Activated CD8-positive, alpha-beta memory T cell treated with anti-CD3 and anti-CD28 coated beads, Interleukin-2, amount 50 U/mL, for 4 hours (primary cell): ENCODE measurements around the gene R3HDML.

Experiments
- DNase-seq: peaks from one replicate; pipeline ENCODE4 v3.0.0-alpha.2; 2020

Gene R3HDML

DNA sequence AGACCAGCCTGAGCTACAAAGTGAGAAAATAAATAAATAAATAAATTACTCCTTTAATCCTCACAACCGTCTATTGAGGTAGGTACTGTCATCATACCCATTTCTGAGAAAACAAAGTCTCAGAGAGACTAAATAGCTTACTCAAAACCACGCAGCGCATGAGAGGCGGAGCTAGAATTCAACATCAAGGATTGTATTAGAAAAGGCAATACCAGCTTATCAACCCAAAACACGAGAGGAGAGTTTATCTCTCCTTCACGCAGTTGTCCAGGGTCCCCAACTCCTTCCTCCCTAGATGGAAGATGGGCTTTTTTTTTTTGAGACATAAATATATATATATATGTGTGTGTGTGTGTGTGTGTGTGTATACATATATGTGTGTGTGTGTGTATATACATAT, 30.9 kb downstream of the R3HDML start:
- no peak for DNase-seq

DNA sequence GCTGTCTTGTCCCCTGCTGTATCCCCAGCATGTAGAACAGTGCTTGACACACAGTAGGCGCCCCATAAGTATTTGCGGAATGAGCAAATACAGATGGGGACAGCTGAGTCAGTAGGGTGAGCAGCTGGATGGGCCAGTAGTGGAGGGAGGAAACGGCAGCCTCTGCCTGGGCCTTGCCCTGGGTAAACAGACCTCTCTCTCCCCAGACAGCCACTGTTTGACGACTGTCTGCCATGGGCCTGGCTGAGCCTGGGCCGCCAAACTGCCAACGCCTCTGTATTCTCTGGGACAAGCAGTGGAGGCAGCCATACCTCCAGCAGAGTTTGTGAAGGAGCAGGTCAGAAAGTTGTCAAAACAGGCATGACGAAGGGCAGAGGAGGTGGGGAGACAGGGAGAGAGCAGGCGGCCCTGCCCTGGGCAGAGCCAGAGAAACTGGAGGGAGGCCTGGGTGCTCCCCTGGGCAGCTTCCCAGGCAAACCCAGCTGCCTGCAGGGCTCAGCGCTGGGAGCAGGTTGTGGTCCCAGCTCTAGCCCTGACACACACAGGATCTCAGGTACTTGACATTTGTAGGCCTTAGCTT, 33.9 kb downstream of the R3HDML start:
- DNase-seq: no peak

DNA sequence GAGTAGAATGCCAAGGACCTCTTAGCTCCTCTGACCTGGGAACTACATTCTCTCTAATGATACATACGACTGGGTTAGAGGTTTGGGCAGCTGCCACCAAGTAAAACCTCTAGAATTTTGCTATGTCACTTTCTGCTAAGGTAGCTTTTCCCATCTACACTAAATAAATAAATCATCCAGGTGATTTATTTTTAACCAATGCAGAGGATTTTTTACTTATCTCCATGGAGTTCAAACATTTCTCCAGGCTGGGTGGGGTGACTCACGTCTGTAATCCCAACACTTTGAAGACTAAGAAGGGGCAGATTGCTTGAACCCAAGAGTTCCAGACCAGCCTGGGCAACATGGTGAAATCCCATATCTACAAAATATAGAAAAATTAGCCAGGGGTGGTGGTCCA, 45.8 kb downstream of the R3HDML start:
- DNase-seq: no peak

DNA sequence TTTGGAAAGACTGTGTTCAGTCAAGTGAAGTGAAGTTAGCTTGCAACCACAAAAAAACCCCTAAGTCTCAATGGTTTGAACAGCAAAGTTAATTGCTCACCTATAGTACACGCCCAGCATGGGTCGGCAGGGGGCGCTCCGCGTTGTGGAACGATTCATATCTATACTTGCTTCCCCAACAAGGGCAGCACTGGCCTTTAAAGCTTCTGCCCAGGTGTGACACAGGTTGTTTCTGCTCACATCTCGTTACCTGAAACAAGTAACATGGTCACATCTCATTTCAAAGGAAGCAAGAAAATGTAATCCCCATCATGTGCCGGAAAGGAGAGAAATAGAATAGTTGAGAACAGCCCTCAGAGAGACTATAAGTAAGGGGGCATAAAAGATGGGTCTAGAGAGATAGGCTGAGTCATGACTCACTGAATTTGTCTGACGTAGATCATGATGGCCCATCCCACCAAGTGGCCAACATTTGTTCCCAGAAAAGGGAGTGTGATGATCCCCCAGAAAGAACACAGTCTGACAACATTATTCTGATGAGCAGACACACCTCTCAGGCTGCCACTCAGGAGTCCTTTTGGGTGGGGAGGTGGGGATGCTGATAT, 47.7 kb downstream of the R3HDML start:
- DNase-seq: peak; percentile 87

DNA sequence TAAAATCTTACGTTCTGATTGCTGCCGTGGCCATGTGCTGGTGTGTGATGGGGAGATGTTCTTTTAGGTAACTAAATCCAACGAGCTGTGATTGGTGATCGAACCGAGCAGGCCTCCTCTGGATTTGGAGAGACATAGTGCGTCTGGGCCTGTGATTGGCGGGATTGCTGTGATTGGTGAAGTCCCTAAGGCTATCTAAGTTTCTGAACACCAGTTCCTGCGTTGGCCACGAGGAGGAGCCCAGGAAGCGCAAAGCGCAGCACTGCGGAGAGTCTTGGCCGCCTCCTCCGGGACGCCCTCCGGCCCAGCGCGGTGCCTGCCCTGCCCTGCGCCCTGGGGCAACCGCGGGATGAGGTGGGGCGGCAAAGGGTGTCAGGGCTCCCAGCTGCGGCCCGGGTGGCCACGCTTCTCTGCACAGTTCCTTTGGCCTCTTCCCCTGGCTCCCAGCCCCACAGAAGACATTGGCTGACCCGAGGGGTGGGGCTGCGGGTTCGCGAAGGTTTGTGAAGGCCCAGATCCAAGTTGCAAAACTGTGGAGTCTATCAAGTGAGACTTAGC, 51.7 kb downstream of the R3HDML start:
- DNase-seq: peak; percentile 63

DNA sequence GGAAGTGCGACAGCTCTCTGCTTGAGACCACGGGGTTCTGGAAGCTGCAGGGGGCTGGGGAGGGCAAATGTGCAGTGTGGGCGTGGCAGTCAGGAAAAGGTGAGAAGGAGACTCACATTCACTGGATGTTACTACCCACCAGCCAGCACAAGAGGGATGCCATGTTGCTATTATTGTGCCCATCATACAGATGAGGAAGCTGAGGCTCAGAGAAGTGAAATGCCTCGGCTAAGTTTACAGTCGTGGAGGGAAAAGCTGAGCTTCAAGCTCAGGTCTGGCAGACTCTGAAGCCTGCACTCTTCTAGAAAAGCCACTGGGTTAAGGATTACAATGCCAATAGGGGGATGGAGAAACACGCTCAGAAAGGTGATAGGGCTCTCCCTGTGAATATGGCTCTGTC, 53.0 kb downstream of the R3HDML start:
- no peak for DNase-seq

DNA sequence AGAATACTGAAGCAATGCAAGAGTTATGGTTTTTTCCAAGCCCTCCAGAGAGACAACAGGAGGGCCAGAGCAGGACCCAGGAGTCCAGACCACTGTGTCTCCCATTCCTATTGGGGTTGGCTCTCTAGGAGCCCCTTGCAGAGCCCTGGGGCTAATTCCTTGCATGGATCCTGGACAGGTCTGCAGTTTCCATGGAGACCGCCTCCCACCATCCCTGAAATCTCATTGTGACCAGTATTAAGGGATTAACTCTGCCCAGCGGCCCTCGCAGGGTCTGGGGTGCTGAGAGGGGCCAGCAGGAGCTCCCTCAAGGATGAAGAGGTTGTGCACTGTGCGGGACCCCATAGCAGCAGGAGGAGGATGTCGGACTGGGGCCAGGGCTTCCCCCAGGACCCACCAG, 53.4 kb downstream of the R3HDML start:
- no peak for DNase-seq

DNA sequence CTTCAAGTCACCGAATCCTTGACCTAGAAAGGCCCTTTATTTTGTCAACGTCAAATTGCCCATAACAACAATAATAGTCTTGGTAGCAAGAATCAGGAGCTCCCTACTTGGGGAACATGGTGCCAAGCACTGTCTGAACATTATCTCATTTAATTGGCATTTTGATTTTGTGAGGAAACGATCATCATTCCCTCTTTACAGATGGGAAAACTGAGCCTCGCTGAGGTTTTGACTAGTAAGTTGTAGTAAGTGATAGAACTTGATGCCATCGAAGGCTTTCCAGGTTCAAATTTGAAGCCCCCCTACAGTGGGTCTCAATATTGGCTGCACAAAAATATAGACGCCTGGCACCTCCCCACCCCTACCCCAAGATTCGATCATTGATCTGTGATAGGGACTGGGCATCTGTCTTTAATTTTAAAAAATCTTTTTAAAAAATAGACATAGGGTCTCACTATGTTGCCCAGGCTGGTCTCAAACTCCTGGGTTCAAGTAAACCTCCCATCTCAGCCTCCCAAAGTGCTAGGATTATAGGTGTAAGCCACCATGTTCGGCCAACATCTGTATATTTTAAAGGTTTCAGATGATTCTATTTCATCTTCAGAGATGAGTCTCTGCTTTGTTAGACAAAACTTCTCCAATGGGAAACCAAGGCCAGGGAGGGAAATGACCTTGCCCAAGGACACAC, 55.4 kb downstream of the R3HDML start:
- DNase-seq: no peak

DNA sequence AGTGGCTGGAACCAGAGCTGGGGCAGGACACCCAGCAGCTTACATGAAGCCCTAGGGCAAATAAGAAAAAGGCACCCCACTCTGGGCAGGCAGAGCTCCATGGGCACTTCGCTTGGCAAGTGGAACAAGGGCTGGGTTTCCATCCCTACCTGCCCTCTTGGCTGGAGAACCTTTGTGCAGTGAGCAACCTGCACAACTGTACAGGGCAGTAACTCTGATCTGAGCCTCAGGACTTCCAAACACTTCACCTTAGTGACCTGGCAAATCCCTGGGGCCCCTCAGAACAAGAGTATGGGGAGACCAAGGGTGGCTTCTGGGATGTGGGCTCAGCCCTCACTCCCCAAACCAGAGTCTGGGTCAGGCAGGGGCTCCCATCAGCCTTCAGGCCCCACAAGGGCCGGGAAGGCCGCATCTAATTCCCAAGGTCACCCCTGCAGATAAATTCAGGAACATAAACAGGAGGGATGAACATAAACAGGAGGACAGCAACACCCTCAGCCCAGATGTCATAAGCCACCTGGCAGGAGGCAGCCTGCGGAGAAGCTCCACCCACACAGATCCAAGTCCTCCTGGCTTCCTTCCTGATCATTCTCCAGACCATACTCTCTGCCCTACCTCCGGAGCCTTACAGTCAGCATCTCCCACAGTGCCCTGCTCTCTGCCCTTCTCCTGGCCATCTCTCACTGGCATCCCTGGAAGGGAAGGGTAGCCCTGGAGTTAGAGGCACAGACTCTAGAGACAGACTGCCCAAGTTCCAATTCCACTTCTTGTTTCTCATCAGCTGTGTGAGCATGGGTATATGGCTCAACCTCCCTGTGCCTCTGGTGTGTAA, 56.1 kb downstream of the R3HDML start:
- no peak for DNase-seq

DNA sequence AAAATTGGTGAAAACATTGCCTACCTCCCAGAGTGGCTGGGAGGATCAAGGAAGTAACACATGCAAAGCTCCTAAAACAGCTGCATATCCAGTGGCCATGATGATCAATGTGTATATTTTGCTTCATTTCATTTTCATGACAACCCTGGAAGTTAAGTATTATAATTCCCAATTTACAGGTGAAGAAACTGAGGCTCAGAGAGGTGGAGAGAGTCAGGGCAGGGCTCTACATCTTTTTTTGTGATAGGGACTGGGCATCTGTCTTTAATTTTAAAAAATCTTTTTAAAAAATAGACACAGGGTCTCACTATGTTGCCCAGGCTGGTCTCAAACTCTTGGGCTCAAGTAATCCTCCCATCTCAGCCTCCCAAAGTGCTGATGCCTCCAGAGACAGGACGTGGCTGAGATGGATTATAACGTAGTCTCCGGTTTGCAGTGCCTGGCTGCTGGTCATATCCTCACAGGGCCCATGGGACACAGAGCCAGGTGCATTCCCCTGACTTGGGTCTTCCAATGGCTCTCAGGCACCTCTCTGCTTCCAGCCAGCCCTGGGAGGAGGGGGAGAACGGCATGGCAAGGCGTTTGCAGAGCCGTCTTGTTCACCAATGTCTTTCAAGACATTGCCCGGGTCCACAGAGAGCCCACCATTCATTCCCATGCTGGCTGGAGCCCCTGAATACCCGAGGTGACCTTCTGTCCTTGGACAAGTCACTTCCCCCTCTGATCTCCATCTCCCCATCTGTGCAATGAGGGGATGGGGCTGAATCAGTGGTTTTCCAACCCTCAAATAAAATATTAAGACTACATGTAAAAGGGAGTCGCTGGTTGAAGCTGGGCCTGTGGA, 57.0 kb downstream of the R3HDML start:
- no peak for DNase-seq

DNA sequence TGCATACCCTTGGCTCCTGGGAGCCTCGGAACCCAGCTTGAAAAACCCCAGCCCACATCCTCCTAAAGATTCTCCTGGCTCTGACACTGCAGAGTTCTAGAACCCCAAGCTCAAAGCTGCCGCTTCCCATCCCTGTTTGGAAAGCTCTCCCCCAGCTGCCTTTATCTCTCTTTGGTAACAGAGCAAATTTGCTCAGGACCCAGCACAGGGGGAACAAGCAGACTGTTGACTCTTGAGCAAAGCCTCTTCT, 57.5 kb downstream of the R3HDML start:
- no peak for DNase-seq

DNA sequence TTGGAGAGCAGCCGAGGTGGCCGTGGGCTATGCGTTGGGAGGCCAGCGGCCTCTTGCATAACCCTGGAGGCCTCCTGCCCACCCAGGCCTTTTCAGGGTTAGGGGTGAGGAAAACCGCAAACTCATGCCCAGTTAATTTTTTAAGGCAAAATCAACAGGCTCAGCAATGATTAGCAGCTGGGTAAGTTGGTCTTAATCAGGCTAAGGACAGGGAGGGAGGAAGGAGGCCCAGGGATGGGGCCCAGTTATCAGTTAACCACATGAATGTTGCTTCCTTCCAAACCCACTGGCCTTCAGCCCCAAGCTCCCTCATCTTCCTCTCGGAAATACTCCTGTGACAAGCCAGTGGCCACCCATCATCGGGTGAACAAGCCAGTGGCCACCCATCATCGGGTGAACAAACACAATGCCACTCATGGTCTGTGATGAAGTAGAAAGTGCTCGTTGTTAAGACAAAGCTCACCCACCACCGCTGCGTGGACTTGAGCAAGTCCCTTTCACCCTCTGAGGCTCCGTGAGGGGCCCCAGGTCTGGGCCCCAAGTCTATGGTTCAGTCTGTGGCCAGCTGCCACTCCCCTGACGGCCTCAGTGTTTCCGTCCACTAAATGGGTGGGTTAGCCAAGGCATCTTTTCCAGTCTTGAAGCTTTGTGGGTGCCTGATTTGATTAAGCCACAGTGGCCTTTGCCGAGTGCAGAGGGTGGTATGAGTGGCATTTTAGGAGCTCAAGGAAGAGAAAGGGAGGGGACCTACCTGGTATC, 58.0 kb downstream of the R3HDML start:
- DNase-seq: no peak

DNA sequence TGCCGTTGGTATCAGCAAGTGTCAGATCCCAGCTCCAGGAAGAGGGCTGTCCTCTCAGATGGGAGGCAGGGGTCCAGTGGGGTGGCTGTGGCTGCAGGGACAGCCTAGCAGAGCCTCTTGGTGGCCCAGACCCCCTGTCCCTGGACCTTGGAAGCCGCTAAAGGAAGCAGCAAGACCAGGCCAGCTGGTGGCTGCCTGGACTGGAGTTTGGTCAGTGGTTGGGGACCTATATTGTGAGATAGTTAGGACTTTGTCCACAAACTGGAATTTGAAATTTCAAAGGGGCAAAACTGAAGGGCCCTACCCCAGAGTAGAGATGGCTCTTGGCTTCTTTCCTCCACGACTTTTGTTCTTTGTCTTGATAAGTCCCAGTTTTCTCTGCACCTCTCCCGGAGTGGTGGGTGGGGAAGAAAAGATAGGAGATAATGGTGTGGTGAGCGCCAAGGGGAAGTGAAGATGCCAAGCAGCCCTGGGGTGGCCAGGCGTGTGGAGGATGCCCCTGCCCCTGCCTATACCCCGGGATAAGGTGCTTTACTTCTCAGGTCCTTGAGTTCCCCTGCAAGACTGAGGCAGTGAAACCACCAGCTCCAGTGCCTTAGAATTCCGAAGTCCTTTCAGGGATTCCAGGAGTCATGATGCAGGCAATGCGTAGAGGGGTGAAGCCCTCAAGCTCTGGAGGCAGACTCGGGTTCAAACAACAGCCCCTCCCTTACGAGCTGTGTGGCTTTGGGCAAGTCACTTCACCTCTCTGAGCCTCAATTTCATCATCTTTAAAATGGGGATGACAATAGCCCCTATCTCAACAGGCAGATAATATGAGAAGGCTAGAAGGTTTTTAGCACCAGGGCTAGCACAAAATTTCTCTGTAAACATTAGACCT, 58.9 kb downstream of the R3HDML start:
- DNase-seq: no peak

DNA sequence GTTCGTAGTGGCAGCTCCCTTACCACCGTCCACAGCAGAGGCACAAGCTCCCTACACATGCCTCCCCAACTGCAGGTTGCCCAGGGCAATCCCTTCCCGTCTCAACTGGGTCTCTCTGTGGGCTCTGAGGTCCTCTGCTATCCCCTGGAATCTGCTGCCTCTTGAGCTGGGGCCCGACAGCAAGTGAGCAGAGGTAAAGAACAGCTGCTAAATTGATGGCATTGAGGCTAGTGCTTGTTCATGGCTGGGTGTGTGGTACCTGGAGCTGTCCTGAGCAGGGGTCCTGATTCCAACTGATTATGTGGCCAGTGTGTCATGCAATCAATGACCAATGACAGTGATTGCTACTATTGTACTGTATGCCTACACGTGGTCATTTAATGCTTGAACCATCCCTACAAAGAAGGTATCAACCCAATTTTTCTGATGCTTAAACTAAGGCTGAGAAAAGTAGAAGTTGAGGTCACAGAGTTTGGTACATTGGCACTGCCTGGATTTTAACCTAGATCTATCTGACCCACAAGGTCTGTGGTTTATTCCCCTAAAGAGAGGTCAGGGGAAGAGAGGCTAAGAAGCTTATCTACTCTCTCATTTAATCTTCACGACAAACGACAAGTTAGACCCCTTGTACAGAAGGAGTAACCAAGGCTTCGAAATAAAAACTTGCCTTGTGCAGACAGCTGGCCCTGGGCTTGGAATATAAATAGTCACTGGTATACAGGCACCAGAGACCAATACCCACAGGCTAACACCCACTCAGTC, 59.7 kb downstream of the R3HDML start:
- no peak for DNase-seq

DNA sequence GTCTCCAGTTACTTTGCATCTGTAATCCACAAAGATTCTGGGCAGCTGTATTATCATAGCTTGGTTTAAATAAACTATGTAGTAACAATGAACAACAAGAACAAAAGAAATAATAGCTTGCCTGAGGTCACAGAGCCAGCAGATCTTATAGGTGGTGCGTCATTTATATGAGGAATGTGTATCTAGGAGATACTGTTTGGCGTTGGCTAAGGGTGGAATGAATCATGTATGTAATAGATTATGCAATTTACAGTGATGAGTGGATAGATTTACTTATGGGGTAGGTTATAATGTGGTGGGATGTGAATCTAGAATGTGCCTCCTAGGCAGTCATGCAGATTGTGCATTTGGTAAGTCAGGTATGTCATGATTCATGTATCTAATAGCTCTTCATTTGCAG, 61.5 kb downstream of the R3HDML start:
- no peak for DNase-seq

DNA sequence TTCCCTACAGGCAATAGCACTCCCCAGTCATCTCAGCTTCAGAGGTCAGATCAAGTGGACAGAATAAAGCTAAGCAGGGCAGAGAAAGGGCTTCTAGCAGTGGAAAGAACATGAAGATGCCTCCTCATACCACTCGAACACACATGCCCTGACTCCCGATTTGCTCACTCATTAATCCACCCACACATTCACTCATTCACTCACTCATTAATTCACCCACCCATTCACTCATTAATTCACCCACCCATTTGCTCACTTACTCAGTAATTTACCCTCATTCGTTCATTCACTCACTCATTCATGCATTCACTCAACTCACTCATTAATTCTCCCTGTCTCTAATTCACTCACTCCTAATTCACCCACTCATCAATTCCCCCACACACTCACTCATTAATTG, 62.6 kb downstream of the R3HDML start:
- no peak for DNase-seq

DNA sequence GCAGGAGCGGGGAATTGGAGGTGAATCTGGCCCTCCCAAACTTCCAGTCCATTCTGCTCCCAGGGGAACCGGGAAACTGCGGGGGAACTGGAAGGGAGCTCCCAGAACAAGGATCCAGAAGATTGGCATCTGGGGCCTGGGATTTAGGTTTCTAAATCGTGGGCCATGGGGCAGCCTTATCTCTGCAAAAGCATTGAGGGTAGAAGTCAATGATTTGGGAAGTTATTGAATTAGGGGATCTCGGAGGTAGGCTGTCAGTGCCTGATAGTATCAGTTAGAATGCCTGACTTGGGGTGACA, 63.8 kb downstream of the R3HDML start:
- no peak for DNase-seq
